Stimulated activated memory B cell treated with anti-CD40 and anti-IgM and Interleukin-4, amounts not matched to agents 10 μg/mL and 1 μg/mL and 100 μg/mL, for 72 hours (primary cell): Measurements from ENCODE around the gene KCNJ14.

Experiments
- ATAC-seq: fragments of 150-1000 bp; cut with Tn5 transposase; 2 replicates; pipeline ENCODE4 v1.10.0; 2021
- H3K27ac Mint-ChIP-seq: one replicate; pipeline ENCODE4 v1.8.0; 2022; ENCODE audit warnings: mild to moderate bottlenecking, mixed read lengths
- H3K27me3 Mint-ChIP-seq: one replicate; pipeline ENCODE4 v1.8.0; 2022; ENCODE audit warnings: mixed read lengths
- H3K36me3 Mint-ChIP-seq: one replicate; pipeline ENCODE4 v1.8.0; 2022; ENCODE audit warnings: mixed read lengths
- H3K4me1 Mint-ChIP-seq: one replicate; pipeline ENCODE4 v1.8.0; 2022; ENCODE audit warnings: mixed read lengths
- H3K4me3 Mint-ChIP-seq: one replicate; pipeline ENCODE4 v1.8.0; 2022; ENCODE audit warnings: mild to moderate bottlenecking, moderate library complexity, mixed read lengths
- H3K9me3 Mint-ChIP-seq: one replicate; pipeline ENCODE4 v1.8.0; 2022; ENCODE audit warnings: mixed read lengths

KCNJ14 gene

DNA sequence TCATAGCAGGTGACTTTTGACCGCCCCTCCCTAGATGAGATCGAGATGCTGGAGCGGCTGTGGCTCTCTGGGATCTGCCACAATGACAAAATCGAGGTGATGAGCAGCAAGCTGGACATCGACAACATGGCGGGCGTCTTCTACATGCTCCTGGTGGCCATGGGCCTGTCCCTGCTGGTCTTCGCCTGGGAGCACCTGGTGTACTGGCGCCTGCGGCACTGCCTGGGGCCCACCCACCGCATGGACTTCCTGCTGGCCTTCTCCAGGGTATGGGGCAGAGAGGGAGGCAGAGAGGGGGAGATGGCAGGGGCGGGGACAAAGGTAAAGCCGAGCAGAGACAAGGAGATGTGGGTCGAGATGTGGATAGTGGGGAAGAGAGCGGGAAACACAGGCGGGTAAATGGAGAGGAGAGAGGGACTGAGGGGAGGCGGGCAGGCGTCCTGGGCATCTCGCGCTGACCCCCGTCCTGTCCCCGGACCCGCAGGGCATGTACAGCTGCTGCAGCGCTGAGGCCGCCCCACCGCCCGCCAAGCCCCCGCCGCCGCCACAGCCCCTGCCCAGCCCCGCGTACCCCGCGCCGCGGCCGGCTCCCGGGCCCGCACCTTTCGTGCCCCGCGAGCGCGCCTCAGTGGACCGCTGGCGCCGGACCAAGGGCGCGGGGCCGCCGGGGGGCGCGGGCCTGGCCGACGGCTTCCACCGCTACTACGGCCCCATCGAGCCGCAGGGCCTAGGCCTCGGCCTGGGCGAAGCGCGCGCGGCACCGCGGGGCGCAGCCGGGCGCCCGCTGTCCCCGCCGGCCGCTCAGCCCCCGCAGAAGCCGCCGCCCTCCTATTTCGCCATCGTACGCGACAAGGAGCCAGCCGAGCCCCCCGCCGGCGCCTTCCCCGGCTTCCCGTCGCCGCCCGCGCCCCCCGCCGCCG, 13.0 kb upstream of the KCNJ14 start:
- peaks cover 39% of the 10 kb centered on the region for H3K27me3 Mint-ChIP-seq
- H3K4me3 Mint-ChIP-seq: peak overlapping the region; percentile 52
- H3K27ac Mint-ChIP-seq: no peak overlapping the region
- no peaks in the 10 kb centered on the region for H3K36me3 Mint-ChIP-seq
- no peak for ATAC-seq
- peaks cover 28% of the 10 kb centered on the region for H3K4me1 Mint-ChIP-seq
- H3K9me3 Mint-ChIP-seq: no peaks in the 10 kb centered on the region

DNA sequence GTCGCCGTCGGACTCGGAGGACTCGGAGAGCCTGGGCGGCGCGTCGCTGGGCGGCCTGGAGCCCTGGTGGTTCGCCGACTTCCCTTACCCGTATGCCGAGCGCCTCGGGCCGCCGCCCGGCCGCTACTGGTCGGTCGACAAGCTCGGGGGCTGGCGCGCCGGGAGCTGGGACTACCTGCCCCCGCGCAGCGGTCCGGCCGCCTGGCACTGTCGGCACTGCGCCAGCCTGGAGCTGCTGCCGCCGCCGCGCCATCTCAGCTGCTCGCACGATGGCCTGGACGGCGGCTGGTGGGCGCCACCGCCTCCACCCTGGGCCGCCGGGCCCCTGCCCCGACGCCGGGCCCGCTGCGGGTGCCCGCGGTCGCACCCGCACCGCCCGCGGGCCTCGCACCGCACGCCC, 12.1 kb upstream of the KCNJ14 start:
- H3K27ac Mint-ChIP-seq: no peak overlapping the region
- no peak overlapping the region for H3K4me3 Mint-ChIP-seq
- peaks cover 3% of the 10 kb centered on the region for H3K36me3 Mint-ChIP-seq
- H3K9me3 Mint-ChIP-seq: no peaks in the 10 kb centered on the region
- peaks cover 30% of the 10 kb centered on the region for H3K27me3 Mint-ChIP-seq
- H3K4me1 Mint-ChIP-seq: peaks cover 31% of the 10 kb centered on the region
- ATAC-seq: no peak

DNA sequence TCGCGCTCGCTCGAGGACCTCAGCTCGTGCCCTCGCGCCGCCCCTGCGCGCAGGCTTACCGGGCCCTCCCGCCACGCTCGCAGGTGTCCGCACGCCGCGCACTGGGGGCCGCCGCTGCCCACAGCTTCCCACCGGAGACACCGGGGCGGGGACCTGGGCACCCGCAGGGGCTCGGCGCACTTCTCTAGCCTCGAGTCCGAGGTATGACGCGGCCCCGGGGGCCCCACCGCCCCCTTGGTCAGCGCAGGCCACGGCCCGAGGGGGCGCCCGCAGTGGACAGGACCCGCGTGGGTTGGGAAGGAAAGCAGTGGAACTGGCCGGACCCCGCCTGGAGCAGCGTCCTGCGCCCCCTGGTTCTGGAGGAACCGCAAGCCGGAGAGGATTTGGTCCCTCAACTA, 11.6 kb upstream of the KCNJ14 start:
- Mint-ChIP-seq H3K27me3 (peaks cover 27% of the 10 kb centered on the region), H3K36me3 (peaks cover 7% of the 10 kb centered on the region), H3K4me1 (peaks cover 36% of the 10 kb centered on the region), H3K27ac (no peak overlapping the region), H3K9me3 (no peaks in the 10 kb centered on the region), H3K4me3 (no peak overlapping the region)
- no peak for ATAC-seq

DNA sequence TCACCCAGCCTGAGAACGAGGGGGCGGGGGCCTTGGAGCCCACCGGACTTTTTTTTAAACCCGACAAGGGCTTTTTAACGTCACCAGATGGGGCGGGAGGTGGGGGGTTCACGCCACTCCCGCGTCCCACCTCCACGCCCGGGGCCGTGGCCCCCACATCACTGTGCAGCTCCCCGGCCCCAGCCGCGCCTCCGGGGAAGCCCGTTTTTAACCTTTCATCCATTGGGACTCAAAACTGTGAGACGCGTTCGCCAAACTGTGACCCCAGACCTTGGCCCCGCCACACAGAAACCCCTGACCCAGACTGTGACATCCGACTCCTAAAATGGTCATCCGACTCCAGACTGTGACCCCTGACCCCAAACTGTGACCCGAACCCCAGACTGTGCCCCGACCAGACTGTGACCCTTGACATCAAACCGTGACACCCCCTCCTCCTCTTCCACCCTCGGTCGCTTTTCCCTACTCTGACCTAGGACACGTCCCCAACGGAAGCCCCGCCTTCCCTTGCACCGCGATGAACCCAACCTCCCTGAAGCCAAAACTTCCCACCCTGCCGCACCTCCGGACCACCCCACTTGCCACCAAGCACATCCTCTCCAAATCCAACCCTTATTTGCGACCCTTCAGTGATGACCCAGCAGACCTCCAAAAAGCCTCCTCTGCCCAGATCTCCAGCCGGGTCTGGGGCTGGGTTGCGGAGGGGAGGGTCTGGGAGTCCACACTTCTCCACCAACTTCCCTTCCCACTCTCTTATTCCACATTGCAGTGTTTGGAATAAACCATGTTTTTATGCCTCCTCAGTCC, 11.0 kb upstream of the KCNJ14 start:
- Mint-ChIP-seq H3K4me3 (peak overlapping the region; percentile 96), H3K27ac (peak overlapping the region; percentile 98), H3K27me3 (peaks cover 27% of the 10 kb centered on the region), H3K9me3 (no peaks in the 10 kb centered on the region), H3K4me1 (peaks cover 42% of the 10 kb centered on the region), H3K36me3 (peaks cover 13% of the 10 kb centered on the region)
- no peak for ATAC-seq

DNA sequence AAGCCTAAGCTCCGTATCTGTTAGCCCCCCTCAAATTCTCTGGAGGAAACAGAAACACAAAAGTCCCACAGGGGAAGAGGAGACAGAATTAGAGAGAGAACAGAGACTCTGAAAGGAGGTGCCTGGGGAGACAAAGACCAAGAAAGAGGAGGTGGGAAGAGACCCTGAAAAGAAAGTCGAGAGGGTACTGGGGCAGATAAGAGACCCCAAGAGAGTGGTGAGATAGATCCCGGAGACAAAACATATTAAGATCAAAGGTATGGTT, 10.5 kb upstream of the KCNJ14 start:
- H3K9me3 Mint-ChIP-seq: no peaks in the 10 kb centered on the region
- H3K27ac Mint-ChIP-seq: peak overlapping the region; percentile 98
- peak overlapping the region; percentile 96 for H3K4me3 Mint-ChIP-seq
- H3K4me1 Mint-ChIP-seq: peaks cover 43% of the 10 kb centered on the region
- no peak for ATAC-seq
- H3K36me3 Mint-ChIP-seq: peaks cover 17% of the 10 kb centered on the region
- H3K27me3 Mint-ChIP-seq: peaks cover 27% of the 10 kb centered on the region

DNA sequence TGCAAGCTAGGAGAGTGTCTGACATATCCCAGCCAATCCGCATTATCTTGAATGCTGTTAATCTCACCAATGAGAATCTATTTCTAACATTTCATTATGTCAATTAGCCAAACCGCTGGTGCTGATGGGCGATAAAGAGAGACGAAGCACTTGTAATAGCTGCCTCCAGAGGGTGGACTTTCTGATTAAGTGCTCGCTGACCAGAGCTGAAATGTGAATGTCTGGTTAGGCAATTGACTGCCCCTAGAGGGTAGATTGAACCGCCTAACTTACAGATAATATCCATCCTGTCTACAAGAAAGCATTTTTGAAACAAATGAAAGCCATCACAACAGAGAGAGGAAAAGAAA, 10.1 kb upstream of the KCNJ14 start:
- peak overlapping the region; percentile 98 for H3K27ac Mint-ChIP-seq
- H3K4me3 Mint-ChIP-seq: peak overlapping the region; percentile 96
- peaks cover 43% of the 10 kb centered on the region for H3K4me1 Mint-ChIP-seq
- H3K9me3 Mint-ChIP-seq: no peaks in the 10 kb centered on the region
- peaks cover 27% of the 10 kb centered on the region for H3K27me3 Mint-ChIP-seq
- ATAC-seq: peak; percentile 58
- H3K36me3 Mint-ChIP-seq: peaks cover 17% of the 10 kb centered on the region

DNA sequence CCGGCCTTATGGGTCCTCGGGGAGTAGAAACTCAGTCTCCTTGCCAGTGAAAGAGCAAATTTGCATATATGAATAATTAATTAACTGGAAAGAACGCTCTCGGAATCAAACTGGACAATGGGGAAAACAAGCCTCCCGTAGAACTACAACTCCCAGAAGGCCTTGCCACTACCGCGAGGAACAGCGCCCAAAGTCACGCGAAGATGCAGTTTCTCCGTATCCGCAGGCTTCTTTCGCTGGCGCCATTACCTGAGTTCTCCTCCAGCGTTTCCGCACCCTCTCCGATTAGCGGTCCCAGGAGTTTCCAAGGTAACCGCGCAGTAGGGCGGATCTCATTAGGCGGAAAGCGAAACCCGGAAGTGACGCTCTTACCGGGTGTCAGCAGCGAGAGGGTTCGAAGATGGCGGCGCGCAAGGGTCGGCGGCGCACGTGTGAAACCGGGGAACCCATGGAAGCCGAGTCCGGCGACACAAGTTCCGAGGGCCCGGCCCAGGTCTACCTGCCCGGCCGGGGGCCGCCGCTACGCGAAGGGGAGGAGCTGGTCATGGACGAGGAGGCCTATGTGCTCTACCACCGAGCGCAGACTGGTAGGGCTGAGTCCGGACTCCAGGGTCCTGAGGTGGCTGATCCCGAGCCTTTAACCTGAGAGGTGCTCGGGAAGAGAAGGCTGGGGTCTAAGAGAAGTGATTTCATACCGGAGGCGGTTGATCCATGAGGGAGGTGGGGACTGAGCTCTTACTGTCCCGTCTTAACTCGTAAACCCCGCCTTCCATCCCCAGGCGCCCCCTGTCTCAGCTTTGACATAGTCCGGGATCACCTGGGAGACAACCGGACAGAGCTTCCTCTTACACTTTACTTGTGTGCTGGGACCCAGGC, 9.5 kb upstream of the KCNJ14 start, which contains the start of gene GRWD1:
GRWD1 (plus strand) TSS at position 378 of the 876 bp plus-strand sequence; CDS start at position 401, 23 bp downstream.
- peak; percentile 94 for ATAC-seq
- peaks cover 22% of the 10 kb centered on the region for H3K36me3 Mint-ChIP-seq
- peaks cover 43% of the 10 kb centered on the region for H3K4me1 Mint-ChIP-seq
- H3K4me3 Mint-ChIP-seq: peak within 1 kb of the TSS; percentile 96
- H3K27me3 Mint-ChIP-seq: peaks cover 27% of the 10 kb centered on the region
- H3K27ac Mint-ChIP-seq: peak within 1 kb of the TSS; percentile 98
- H3K9me3 Mint-ChIP-seq: no peaks in the 10 kb centered on the region

DNA sequence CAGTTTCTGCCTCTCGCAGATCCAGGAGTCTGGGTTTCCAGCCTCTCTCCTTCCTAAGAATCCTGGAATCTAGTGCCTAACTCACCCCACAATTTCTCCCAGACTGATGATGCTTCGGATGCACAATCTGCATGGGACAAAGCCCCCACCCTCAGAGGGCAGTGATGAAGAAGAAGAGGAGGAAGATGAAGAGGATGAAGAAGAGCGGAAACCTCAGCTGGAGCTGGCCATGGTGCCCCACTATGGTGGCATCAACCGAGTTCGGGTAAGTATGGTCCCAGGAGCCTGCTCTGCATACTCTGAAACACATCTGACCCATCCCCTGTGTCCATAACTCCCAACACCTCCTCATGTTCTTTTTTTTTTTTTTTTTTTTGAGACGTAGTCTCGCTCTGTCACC, 8.8 kb upstream of the KCNJ14 start:
- Mint-ChIP-seq H3K9me3 (no peaks in the 10 kb centered on the region), H3K36me3 (peaks cover 29% of the 10 kb centered on the region), H3K4me1 (peaks cover 43% of the 10 kb centered on the region), H3K27me3 (peaks cover 22% of the 10 kb centered on the region), H3K4me3 (peak overlapping the region; percentile 96), H3K27ac (peak overlapping the region; percentile 98)
- no peak for ATAC-seq

DNA sequence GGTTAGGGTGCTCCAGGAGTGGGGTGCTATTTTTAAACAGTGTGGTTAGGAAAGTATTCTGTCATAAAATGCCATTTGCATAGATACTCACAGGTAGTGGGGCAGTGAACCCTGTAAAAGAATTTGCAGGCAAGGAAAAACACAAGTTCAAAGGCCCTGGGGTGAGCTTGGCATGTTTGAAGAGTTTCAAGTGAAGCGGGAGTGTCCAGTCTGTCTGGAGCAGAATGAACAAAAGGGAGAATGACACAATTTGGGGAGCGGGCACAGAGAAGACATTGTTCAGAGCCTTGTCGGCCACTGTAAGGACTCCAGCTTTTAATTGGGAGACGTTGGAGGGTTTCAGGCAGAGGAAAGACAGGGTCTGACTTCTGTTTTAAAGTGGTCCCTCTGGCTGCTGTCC, 6.8 kb upstream of the KCNJ14 start:
- no peaks in the 10 kb centered on the region for H3K9me3 Mint-ChIP-seq
- H3K36me3 Mint-ChIP-seq: peaks cover 38% of the 10 kb centered on the region
- H3K27ac Mint-ChIP-seq: no peak overlapping the region
- peaks cover 44% of the 10 kb centered on the region for H3K4me1 Mint-ChIP-seq
- peaks cover 13% of the 10 kb centered on the region for H3K27me3 Mint-ChIP-seq
- H3K4me3 Mint-ChIP-seq: no peak overlapping the region
- no peak for ATAC-seq

DNA sequence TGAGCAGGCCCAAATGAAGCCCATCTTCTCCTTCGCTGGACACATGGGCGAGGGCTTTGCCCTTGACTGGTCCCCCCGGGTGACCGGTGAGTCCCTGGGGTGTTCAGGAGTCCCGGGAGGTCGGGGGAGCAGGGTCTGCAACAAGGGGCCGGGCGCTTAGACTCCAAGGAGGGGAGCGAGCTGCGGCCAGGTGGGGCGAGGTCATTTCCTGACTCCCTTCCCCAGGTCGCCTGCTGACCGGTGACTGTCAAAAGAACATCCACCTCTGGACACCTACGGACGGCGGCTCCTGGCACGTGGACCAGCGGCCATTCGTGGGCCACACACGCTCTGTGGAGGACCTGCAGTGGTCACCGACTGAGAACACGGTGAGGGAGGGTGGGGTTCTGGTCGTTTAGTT, 4.9 kb upstream of the KCNJ14 start:
- Mint-ChIP-seq H3K27me3 (no peaks in the 10 kb centered on the region), H3K4me3 (no peak overlapping the region)

DNA sequence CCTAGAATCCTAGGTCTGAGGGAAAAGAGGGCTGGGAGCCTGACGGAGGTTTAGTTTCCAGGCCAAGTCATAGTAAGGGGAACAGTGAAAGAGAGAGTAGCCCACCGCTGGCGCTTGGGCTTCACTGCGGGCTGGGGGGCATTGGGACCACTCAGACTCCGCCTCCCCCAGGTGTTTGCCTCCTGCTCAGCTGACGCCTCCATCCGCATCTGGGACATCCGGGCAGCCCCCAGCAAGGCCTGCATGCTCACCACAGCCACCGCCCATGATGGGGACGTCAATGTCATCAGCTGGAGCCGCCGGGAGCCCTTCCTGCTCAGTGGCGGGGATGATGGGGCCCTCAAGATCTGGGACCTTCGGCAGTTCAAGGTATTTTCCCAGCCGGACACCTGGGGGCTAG, 4.5 kb upstream of the KCNJ14 start:
- Mint-ChIP-seq H3K4me3 (no peak overlapping the region), H3K27me3 (no peaks in the 10 kb centered on the region), H3K9me3 (no peaks in the 10 kb centered on the region), H3K4me1 (peaks cover 45% of the 10 kb centered on the region), H3K27ac (no peak overlapping the region), H3K36me3 (peaks cover 59% of the 10 kb centered on the region)
- ATAC-seq: no peak

More for the DNA sequence above, 4.9 kb upstream of the KCNJ14 start:
- Mint-ChIP-seq H3K36me3 (peaks cover 55% of the 10 kb centered on the region), H3K27ac (no peak overlapping the region), H3K4me1 (peaks cover 42% of the 10 kb centered on the region), H3K9me3 (no peaks in the 10 kb centered on the region)
- ATAC-seq: no peak

DNA sequence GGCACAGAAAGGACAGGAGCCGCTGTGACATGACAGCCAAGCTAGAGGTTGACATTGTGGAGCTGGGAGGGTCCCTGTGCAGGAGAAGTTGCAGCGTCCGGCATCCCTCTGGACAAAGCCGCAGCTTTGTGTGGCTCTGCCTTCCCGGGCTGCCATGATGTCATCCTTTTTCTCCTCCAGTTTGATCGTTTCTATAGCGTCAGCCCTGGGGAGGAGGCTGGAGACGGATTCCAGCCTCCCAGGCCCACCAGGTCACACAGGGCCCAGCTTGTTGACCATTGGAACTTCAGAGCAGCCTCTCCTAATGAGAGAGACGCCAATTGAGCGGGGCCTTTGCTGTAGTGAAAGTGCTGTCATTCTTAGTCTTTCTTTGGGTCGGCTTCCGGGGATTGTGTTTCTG, 3.8 kb upstream of the KCNJ14 start:
- Mint-ChIP-seq H3K9me3 (no peaks in the 10 kb centered on the region), H3K27me3 (no peaks in the 10 kb centered on the region), H3K27ac (no peak overlapping the region), H3K4me3 (no peak overlapping the region), H3K4me1 (peaks cover 42% of the 10 kb centered on the region), H3K36me3 (peaks cover 64% of the 10 kb centered on the region)
- no peak for ATAC-seq

DNA sequence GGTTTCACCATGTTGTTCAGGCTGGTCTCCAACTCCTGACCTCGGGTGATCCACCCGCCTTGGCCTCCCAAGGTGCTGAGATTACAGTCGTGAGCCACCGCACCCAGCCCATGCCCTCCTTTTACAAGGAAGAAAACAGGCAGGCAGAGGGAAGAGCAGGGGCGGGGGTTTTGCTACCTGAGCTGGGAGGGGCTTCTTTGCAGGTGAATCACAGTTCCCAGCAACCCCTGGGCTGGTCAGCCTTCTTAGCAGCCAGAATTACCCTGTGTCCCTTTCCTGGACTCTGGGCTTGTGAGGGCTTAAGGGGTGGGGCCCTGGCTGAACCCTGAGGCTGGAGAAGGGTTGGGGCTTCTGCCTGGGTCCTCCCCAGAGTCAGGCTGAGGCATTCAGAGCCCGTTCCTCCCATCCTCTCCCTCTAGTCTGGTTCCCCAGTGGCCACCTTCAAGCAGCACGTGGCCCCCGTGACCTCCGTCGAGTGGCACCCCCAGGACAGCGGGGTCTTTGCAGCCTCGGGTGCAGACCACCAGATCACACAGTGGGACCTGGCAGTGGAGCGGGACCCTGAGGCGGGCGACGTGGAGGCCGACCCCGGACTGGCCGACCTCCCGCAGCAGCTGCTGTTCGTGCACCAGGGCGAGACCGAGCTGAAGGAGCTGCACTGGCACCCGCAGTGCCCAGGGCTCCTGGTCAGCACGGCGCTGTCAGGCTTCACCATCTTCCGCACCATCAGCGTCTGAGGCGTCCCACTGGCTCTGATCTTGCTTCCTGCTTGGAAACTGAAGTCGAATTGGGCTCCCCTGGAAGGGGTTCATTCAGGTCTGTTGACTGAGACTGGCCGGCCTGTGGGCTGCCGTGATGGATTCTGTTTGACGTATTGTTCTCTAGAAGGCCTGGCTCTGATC, 2.8 kb upstream of the KCNJ14 start:
- Mint-ChIP-seq H3K36me3 (peaks cover 71% of the 10 kb centered on the region), H3K4me3 (no peak overlapping the region), H3K27me3 (no peaks in the 10 kb centered on the region), H3K9me3 (no peaks in the 10 kb centered on the region), H3K4me1 (peaks cover 40% of the 10 kb centered on the region), H3K27ac (no peak overlapping the region)
- no peak for ATAC-seq

DNA sequence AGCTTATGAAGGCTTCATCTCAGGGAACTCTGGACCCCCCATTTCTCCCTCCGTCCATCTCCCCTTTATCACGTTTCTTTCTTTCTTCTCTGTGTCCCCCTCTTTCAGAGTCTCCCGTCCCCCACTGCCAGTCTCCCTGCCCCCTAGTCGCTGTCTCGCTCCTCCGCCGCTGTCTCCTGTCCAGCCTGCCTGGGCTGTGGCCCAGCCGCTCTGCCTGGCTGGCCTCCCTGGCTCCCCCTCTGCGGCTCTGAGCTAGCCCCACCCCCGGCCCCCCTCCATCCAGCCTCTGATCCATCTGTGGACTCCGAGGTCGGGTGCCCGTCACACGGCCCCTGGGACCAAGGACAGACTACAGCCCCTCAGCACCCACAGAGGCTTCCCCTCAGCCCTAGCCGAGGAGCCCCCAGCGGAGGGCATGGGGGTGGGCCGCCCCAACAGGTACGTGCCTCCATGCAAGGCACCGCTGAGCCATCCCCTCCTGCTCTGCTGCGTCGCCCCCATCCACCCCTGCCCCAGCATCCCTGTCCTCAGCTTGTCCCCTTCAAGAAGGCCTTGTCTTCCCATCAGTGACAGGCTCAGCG, 1.1 kb upstream of the KCNJ14 start:
- no peaks in the 10 kb centered on the region for H3K9me3 Mint-ChIP-seq
- H3K4me1 Mint-ChIP-seq: peaks cover 28% of the 10 kb centered on the region
- H3K36me3 Mint-ChIP-seq: peaks cover 64% of the 10 kb centered on the region
- H3K4me3 Mint-ChIP-seq: no peak overlapping the region
- H3K27me3 Mint-ChIP-seq: no peaks in the 10 kb centered on the region
- H3K27ac Mint-ChIP-seq: peak overlapping the region; percentile 15
- no peak for ATAC-seq
